Measurements from ENCODE around the gene MAGI2. TPM values are rescaled to one million over a fixed set of nuclear protein-coding genes. Genes with fewer than 3 reads are reported as not detected.

Gene MAGI2
- total RNA-seq, 1 experiment from 2014 or later = 14.3 TPM

DNA sequence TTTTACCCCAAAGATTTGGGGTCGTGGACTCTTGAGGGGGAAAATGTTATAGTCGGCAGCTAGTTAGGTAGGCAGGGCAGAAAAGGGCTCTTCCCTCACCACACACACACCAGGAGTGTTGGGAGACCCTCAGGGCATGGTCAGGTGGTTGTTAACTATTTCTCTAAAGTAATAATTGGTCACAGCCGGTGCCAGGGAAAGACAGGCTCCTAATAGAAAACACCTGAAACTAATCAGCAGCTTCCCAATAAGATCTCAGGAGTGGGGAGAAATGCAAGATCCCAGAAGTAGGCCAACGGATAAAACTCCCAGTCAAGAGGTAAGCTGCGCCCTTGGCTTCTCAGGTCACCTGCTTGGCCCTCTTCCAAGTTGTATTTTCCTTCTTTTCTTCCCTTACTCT, 1441.8 kb downstream of the MAGI2 start:
- Histone ChIP-seq H3K9ac (ENCODE audit: extremely low read depth, insufficient read length, low read length) (no peak overlapping the region), H2BK120ac (ENCODE audit: low read depth, low read length, poor library complexity, severe bottlenecking) (no peak overlapping the region), H2BK20ac (ENCODE audit: low read depth, low read length, poor library complexity, severe bottlenecking) (no peak overlapping the region), H3K27me3 (ENCODE audit: insufficient read depth, low read length) (no peaks in the 10 kb centered on the region), H4K5ac (ENCODE audit: insufficient read length, low read depth, low read length) (no peak overlapping the region), H3T11ph (ENCODE audit: low read length) (no peak overlapping the region), H2BK15ac (ENCODE audit: low read depth, low read length) (no peak overlapping the region), H3K4ac (ENCODE audit: low read depth, low read length) (no peak overlapping the region), H3K56ac (ENCODE audit: insufficient read length, low read depth, low read length) (no peak overlapping the region), H3K9me3 (ENCODE audit: control insufficient read depth, low read depth, low read length) (no peaks in the 10 kb centered on the region), H4K91ac (ENCODE audit: insufficient read length, low read depth, low read length) (no peak overlapping the region), H2AK5ac (ENCODE audit: insufficient read length, low read length) (no peak overlapping the region), H3K23me2 (ENCODE audit: insufficient read length, low read depth, low read length, poor library complexity, severe bottlenecking) (no peaks in the 10 kb centered on the region), H2AFZ (ENCODE audit: low read length) (no peak overlapping the region), H3K14ac (ENCODE audit: insufficient read depth, low read length) (no peak overlapping the region), H2BK5ac (ENCODE audit: insufficient read length, low read length) (no peak overlapping the region), H3K79me1 (ENCODE audit: insufficient read depth, low read depth, low read length, poor library complexity, severe bottlenecking) (no peaks in the 10 kb centered on the region), H4K20me1 (ENCODE audit: control insufficient read depth, insufficient read depth, insufficient read length) (no peaks in the 10 kb centered on the region), H4K8ac (replicated peaks; ENCODE audit: insufficient read length, low read depth, low read length) (no peak overlapping the region), H3K23ac (ENCODE audit: insufficient read length, low read depth, low read length) (no peak overlapping the region), H2BK12ac (ENCODE audit: insufficient read length, low read depth, low read length) (no peak overlapping the region), H3K79me2 (ENCODE audit: insufficient read depth, low read length) (no peaks in the 10 kb centered on the region), H3K4me2 (ENCODE audit: insufficient read depth, insufficient read length, low read length) (no peak overlapping the region), H3K4me1 (ENCODE audit: insufficient read depth, low read length) (no peaks in the 10 kb centered on the region), H3K27ac (ENCODE audit: insufficient read length, low read depth, low read length) (no peak overlapping the region), H3K18ac (ENCODE audit: insufficient read length, low read depth, low read length) (no peak overlapping the region)
- Mint-ChIP-seq H3K27me3 (ENCODE audit: low read depth) (peaks cover 3% of the 10 kb centered on the region), H3K27ac (no peak overlapping the region; a peak in 1 of 7 replicates), H3K4me3 (no peak overlapping the region), H3K4me1 (peaks cover 9 to 14% of the 10 kb centered on the region in 2 experiments), H3K9me3 (no peaks in the 10 kb centered on the region), H3K36me3 (ENCODE audit: insufficient read depth in 1 of 3, low read depth in 3 of 3) (no peaks in the 10 kb centered on the region)
- TF ChIP-seq, protein P1, sequence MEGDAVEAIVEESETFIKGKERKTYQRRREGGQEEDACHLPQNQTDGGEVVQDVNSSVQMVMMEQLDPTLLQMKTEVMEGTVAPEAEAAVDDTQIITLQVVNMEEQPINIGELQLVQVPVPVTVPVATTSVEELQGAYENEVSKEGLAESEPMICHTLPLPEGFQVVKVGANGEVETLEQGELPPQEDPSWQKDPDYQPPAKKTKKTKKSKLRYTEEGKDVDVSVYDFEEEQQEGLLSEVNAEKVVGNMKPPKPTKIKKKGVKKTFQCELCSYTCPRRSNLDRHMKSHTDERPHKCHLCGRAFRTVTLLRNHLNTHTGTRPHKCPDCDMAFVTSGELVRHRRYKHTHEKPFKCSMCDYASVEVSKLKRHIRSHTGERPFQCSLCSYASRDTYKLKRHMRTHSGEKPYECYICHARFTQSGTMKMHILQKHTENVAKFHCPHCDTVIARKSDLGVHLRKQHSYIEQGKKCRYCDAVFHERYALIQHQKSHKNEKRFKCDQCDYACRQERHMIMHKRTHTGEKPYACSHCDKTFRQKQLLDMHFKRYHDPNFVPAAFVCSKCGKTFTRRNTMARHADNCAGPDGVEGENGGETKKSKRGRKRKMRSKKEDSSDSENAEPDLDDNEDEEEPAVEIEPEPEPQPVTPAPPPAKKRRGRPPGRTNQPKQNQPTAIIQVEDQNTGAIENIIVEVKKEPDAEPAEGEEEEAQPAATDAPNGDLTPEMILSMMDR (conservative IDR thresholded peaks at IDR 0.05) = no peak
- no CpG with 5 or more reads among the region's 5 CpGs for WGBS (ENCODE audit: extremely low coverage, insufficient read length, low lambda C conversion rate)
- no peak for DNase-seq
